NB4 (cell line): ENCODE data around the gene IL10RA.

Source experiments
- MAX ChIP-seq: IDR thresholded peaks from 2 replicates; pipeline ENCODE4 v1.6.1; 2011; ENCODE audit warnings: low read depth, low read length
- TF ChIP-seq, protein P1 (sequence below): IDR thresholded peaks from one replicate; pipeline ENCODE4 v1.5.1; 2012; ENCODE audit warnings: low read depth, low read length

DNA sequence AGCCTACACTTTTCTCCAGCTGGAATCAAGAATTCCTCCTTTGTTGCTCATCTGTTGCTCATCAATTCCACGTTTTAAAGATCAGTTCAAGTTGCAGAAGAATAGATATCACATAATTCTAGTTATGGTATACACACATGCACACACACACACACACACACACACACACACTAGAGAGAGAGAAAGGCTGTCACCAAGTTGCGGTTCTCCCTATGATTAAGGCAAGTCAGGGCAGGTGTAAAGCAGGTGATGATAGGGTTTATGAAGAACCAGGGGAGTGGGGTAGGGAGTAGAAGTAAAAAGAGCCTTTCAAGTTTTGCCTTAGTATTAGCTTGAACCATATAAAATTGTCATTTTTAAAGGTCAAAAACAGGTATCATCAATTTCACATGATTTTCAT, 59.0 kb downstream of the IL10RA start:
- TF ChIP-seq, protein P1, sequence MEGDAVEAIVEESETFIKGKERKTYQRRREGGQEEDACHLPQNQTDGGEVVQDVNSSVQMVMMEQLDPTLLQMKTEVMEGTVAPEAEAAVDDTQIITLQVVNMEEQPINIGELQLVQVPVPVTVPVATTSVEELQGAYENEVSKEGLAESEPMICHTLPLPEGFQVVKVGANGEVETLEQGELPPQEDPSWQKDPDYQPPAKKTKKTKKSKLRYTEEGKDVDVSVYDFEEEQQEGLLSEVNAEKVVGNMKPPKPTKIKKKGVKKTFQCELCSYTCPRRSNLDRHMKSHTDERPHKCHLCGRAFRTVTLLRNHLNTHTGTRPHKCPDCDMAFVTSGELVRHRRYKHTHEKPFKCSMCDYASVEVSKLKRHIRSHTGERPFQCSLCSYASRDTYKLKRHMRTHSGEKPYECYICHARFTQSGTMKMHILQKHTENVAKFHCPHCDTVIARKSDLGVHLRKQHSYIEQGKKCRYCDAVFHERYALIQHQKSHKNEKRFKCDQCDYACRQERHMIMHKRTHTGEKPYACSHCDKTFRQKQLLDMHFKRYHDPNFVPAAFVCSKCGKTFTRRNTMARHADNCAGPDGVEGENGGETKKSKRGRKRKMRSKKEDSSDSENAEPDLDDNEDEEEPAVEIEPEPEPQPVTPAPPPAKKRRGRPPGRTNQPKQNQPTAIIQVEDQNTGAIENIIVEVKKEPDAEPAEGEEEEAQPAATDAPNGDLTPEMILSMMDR = no peak
- TF ChIP-seq MAX = no peak
